Fibroblast of skin of right biceps (primary cell): ENCODE measurements around the gene DHCR24.

Experiments
- DNase-seq: peaks from one replicate; pipeline ENCODE4 v3.0.0-alpha.2; 2013

Gene DHCR24

GRCh38 chr1:54842963-54843362 is 44.0 kb downstream of the DHCR24 start:
- no peak for DNase-seq

- no peak for DNase-seq
These were observed 44.6 kb downstream of the DHCR24 start for GRCh38 chr1:54842206-54842915.

DNA sequence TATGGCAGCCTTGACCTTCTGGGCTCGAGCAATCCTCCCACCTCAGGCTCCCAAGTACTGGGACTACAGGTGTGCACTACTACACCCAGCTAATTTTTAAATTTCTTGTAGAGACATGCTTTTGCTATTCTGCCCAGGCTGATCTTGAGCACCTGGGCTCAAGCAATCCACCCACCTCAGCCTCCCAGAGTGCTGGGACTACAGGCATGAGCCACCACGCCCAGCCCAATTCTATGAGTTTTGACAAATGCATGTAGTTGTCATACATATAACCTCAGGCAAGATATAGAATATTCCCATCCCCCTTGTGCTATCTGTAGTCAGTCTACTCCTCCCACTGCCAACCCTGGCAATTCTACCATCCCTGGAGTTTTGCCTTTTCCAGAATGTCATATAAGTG is 47.2 kb downstream of the DHCR24 start:
- no peak for DNase-seq

DNA sequence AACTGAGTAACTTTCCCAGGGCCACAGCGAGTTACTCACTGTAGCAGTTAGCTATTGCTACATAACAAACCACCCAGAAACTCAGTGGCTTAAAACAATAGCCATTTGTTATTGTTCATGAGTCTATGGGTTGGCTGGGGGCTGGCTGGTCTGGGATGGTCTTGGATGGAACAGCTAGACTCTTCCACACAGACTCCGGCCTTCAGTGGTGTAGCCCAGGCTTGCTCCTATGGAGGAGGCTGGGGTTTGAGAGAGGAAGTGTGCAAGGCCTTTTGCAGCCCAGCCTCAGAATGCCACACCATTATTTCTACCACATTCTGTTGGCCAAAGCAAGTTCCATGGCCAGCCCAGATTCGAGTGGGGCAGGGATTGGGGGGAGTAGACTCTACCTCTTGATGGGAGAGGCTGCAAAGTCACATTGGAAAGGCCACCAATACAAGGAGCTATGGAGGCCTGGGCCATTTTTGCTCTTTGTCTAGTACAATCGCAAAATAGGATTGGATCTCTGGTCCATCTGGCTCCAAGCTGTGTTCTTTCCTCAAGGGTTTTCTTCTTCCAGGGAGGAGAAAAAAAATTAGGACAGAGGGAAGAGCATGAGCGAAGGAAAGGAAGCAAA is 48.3 kb downstream of the DHCR24 start:
- no peak for DNase-seq

DNA sequence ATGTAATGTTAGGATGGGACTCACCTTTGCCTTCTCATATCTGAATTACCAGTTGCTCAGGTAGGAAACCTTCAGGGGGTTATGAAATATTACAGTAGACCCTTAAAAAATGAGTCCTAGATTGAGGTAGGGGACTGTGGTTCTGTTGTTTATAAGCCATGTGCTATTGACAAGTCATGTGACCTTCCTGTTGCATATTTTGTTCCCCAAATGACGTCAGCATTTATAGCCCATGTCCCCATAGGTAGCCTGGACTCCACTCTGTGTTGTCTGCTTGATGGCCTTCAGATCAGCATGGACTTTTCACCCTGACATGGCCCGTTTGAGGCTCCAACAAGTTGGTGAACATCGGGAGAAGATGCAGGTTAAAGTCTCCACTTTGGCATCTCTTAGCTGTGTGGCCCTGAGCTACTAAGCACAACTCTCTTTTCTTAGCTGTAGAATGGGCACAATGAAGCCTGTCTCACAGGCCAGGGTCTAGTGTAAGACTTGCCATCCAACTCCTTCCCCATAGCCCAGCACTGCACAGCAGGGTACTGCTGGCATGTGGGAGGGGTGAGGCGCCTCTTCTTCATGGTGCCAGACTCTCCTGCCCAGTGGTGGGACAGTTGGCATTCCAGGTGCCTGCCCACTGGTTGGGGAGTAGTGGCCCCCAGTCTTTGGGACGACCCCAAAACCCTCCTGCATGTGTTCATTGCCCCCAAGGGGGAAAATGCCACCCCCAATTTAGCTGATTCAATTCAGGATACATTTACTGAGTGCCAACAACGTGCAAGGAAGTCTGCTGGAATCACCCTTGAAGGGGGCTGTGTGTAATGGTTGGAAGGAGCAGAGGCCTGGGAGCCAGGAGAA is 49.8 kb downstream of the DHCR24 start:
- no peak for DNase-seq

DNA sequence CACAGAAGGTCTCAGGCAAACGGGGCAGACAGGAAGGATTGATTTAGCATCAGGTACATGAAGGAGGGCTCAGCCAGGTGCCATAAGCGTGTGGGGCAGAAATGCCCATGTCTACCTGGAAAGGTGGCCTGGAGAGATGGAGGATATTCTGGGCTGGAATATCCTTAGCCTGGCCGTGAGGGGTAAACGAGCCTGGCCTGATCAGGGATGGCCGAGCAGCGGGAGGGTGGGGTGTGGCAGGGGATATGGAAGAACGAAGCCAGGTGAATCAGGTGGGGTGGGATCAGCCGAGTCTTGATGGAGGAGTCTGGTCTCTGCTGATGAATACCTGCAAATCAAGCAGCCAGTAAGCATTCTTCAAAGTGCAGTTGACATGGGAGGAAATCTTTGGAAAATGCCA is 50.4 kb downstream of the DHCR24 start:
- DNase-seq = no peak

DNA sequence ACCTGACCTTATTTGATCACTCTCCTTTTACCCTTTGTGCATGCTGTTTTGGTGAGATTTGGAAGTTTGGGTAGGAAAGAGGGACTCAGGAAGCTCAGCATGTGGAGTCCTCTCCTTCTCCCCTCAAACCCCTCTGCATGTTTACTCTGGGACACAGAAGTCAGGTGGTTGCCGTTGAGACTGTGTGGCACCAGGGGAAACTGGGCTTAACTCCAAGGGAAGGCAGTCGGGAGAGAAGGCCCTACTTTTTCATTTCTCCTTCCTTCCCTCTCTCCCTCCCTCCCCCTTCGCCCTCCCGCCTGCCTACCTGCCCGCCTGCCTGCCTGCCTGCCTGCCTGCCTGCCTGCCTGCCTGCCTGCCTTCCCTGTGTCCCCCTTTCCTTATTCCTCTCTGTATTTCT is 51.0 kb downstream of the DHCR24 start:
- no peak for DNase-seq

DNA sequence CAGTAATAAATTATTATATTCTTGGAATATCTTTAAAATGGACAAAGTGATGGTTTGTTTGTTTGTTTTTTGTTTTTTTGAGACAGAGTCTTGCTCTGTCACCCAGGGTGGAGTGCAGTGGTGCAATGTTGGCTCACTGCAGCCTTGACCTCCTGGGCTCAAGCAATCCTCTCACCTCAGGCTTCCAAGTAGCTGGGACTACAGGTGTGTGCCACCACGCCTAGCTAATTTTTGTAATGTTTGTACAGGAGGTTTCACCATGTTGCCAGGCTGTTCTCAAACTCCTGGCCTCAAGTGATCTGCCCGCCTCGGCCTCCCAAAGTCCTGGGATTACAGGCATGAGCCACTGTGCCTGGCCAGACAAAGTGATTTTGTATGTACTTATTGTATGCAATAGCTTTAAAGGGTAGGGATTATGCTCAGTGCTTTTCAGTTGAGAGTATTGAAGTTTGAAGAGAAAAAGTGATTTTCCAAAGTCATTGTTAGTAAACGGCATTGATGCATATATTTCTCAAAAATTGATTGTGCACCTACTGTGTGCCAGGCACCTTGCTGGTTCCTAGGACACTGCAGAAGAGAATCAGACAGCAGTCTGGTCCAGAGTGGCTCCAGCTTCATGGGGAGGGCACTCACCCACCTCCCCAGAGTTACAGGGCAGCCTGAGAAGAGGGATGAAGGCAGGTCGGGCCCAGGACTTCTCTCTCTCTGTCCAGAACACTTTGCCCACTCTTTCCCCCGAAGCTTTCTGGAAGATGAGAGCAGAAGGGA is 51.7 kb downstream of the DHCR24 start:
- no peak for DNase-seq

GRCh38 chr1:54834007-54834541 is 52.9 kb downstream of the DHCR24 start:
- DNase-seq = no peak

GRCh38 chr1:54833121-54833520 is 53.9 kb downstream of the DHCR24 start:
- DNase-seq = no peak

GRCh38 chr1:54826226-54826816 is 60.7 kb downstream of the DHCR24 start:
- DNase-seq = no peak

DNA sequence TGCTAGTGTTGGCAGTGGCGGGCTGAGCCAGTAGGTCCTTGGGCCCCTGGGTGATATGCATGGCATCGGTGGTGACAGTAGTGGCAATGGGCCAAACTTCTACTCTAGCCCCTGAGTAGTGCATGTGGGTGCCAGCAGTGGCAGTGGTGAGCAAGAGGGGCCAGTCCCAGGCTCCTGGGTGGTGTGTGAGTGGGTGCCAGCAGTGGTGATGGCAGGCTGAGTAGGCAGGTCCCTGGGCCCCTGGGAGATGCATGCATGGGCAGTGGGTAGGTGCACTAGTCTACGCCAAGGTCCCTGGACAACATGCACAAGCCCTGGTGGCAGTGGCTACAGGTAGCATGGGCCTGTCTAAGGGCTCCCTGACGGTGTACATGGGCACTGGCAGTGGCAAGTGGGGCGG is 61.3 kb downstream of the DHCR24 start:
- no peak for DNase-seq

DNA sequence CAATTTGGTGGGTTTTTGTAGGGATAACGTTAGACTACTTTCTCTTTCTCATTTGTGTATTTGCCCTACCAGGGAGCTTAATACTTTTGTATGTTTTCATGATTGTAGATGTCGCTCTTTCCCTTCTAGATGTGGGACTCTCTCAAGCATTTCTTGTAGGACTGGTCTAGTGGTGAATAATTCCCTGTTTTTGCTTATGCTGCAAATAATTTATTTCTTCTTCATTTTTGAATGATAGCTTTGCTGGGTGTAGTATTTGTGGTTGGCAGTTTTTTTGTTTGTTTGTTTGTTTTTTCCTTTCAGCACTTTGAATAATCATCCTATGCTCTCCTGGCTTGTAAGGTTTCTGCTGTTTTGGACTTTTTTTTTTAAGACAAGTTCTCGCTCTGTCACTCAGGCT is 63.3 kb downstream of the DHCR24 start:
- no peak for DNase-seq

- no peak for DNase-seq
These were observed 67.3 kb downstream of the DHCR24 start for GRCh38 chr1:54819733-54820132.

- no peak for DNase-seq
These were observed 67.8 kb downstream of the DHCR24 start for GRCh38 chr1:54819195-54819536.

DNA sequence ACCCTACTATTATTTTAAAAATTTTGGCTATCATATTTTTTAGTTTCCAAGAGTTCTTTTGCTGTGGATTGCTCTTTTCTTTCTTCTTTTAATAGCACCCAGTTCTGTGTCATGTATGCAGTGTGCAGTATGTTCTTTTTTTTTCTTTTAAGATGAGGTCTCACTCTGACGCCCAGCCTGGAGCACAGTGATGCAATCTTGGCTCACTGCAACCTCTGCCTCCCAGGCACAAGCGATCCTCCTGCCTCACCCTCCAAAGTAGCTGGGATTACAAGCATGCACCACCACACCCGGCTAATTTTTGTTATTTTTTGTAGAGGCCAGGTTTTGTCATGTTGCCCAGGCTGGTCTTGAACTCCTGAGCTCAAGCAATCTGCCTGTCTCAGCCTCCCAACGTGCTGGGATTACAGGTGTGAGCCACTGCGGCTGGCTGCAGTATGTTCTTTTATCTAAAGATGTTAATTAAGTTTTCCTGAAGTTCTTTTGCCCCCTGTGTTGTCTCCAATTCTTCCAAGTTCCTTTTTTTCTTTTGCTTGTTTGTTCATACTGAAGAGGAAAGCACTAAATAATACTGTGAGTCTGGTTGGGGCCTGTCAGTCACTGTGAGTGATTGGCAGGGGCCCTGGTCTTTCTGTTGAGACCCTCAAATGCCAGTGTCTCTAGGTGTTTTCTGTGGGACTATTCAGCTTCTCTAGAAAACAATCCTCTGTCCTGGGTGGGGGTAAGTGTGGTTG is 68.4 kb downstream of the DHCR24 start:
- no peak for DNase-seq

- no peak for DNase-seq
These were observed 70.0 kb downstream of the DHCR24 start for GRCh38 chr1:54816951-54817350.

DNA sequence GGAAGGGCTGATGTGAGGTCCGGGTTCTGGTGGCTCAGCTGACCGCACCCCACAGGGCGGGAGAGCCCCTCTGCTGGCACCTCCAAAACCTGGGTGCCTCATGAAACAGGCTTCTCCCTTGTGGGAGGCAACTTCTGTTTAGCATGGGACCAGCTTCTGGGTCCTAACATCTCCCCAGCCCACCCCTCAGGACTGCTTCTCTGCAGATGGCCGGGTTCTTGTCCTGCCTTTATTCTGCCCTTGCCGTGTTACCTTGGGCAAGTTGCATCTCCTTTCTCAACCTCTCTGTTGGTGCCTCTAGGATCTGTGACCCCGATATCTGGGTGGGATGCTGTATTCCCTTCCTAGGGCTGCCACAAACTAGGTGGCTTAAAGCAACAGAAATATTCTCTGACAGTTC is 70.9 kb downstream of the DHCR24 start:
- DNase-seq = no peak

DNA sequence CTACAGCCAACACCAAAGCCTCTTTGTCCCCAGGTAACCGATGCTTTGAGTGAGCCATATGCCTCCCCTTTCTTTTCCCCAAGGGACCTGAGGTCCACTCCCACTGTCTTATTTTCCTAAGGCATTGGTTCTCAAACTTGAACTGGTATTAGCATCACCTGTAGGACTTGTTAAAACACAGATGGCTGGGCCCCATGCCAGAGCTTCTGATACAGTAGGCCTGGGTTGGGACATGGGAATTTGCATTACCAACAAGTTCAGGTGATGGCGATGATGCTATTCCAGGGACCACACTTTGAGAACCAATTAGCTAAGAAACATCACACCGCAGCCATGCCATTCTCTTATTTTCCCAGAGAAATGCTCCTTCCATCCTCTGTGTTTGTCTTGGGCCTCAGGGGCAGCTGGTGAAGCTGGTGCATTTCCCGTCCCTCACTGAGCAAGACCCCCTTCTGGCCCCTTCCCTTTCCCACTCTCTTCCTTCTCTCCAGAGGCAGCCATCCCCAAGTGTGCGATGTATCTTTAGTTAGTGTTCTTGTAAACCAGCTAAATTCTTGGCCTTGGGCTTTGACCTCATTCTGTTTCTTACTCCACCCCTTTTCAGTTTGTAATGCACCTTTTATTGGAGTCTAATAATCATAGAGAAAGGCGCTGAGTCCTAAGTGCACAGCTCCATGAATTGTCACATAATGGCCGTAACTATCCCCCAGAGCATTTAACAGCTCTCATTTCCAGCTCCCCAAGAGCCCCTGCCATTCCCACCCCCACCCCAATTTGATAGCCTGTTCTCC is 71.7 kb downstream of the DHCR24 start:
- no peak for DNase-seq

DNA sequence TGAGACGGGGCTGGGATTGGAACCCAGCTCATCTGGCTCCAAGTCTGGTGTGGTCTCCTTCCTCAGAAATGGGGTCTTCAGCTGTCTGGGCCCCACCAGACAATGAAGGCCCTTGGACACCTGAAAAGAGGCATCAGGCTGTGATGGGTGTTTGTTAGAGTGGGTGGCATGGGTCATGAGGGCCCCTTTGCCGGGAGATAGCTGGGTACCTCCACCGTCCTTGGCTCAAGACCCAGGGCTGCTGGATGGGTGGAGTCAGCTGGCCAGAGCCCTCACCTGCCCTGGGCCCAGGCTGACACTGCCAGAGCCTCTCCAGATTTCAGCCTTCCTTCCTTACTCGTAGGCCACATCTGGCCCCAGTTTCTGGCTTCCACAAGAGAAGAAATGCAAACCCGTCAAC is 72.4 kb downstream of the DHCR24 start:
- DNase-seq = no peak

DNA sequence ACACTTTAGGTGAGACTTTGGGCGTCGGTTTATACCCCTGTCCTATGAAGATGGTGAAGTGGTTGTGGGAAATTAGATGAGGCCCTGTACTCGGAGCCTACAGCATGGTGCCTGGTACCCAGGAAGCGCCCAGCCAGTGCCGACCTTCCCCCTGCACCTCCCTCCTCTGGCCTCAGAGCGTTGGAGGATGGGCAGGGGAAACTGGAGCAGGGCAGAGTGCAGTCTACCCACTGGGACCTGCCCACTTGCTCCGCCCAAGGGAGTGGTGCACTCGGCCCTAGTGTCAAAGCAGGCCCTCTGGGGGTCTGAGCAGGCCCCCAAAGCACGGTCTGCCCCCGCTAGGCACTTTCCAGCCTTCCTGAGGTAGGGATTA is 72.9 kb downstream of the DHCR24 start:
- no peak for DNase-seq
